ENCODE data around the gene LRRC37A. TPM values are rescaled to one million over a fixed set of nuclear protein-coding genes. Genes with fewer than 3 reads are reported as not detected.

The LRRC37A gene
- total and polyA plus RNA-seq, 9 of the 15 experiments (the other 6 are each of a cell fraction or from before 2014, with no cell fraction given): 0.14 to 3.1 (median 1.8) TPM

GRCh38 chr17:46264456-46265198 is 30.3 kb upstream of the LRRC37A start (continued):
- TF ChIP-seq CHD7 (IDR thresholded peaks at IDR 0.05; ENCODE audit: low read depth, low read length) (no peak), NCOR1 (IDR thresholded peaks at IDR 0.05) (peak; percentile 25; the same call in 1 of the 2 replicates), ZFP30 (CRISPR knock-in tag; IDR thresholded peaks at IDR 0.05; ENCODE audit: borderline replicate concordance) (no peak), U2AF1 (optimal IDR thresholded peaks at IDR 0.05; ENCODE audit: low read depth, low read length) (no peak), NKRF (IDR thresholded peaks at IDR 0.05; ENCODE audit: borderline replicate concordance) (no peak), POLR2A (conservative IDR thresholded peaks at IDR 0.05) (no peak), L3MBTL2 (IDR thresholded peaks at IDR 0.05) (no peak), GTF2E2 (tag; IDR thresholded peaks at IDR 0.05) (no peak), CREB5 (CRISPR knock-in tag; IDR thresholded peaks at IDR 0.05) (no peak), ZFP1 (CRISPR knock-in tag; IDR thresholded peaks at IDR 0.05) (no peak), ZFX (CRISPR knock-in tag; IDR thresholded peaks at IDR 0.05) (peak; percentile 23; the same call in 1 of the 2 replicates), CBFA2T2 (conservative IDR thresholded peaks at IDR 0.05) (0 out of 2 replicates have a peak, but pooled peaks have one; percentile 11), ATF7 (IDR thresholded peaks at IDR 0.05) (no peak), ZNF764 (CRISPR knock-in tag; IDR thresholded peaks at IDR 0.05; ENCODE audit: low read depth) (no peak)

Measured in K562 (cell line).